Fibroblast of lung (primary cell): Measurements from ENCODE around the gene CORO6. TPM values are rescaled to one million over a fixed set of nuclear protein-coding genes. Genes with fewer than 3 reads are reported as not detected.

Experiments
- DNase-seq, 2 donors: peaks; one replicate each; pipeline versions ENCODE4 v3.0.0 to v3.0.0-alpha.2; 2010; ENCODE audit warnings: low read depth in 2 of 2
- H2AFZ ChIP-seq: 2 replicates; pipeline ENCODE4 v1.5.1; 2012; ENCODE audit warnings: low read length, control low read depth, inconsistent platforms
- H3K27ac ChIP-seq: 2 replicates; pipeline ENCODE4 v1.5.1; 2011; ENCODE audit warnings: low read length, control low read depth; ENCODE audit not compliant: insufficient read depth
- H3K27me3 ChIP-seq: 2 replicates; pipeline ENCODE4 v1.5.1; 2011; ENCODE audit warnings: mild to moderate bottlenecking, low read length; ENCODE audit not compliant: control insufficient read depth, insufficient read depth
- H3K36me3 ChIP-seq: 2 replicates; pipeline ENCODE4 v1.5.1; 2011; ENCODE audit warnings: low read length; ENCODE audit not compliant: control insufficient read depth, insufficient read depth
- H3K4me1 ChIP-seq: 2 replicates; pipeline ENCODE4 v1.5.1; 2011; ENCODE audit warnings: low read length; ENCODE audit not compliant: control insufficient read depth, insufficient read depth; ENCODE audit errors: extremely low read depth
- H3K4me2 ChIP-seq: 2 replicates; pipeline ENCODE4 v1.5.1; 2011; ENCODE audit warnings: low read length, control low read depth; ENCODE audit not compliant: insufficient read depth; ENCODE audit errors: extremely low read depth
- H3K4me3 ChIP-seq, 4 experiments: fragments of 200-600 bp in 1 of 4; sonication (generic) in 1 of 4; replicated peaks in 1 of 4; 2 replicates each; pipeline ENCODE4 v1.5.1; 2011 to 2016; ENCODE audit warnings: low read length in 4 of 4, low read depth in 3 of 4, mild to moderate bottlenecking in 3 of 4, control low read depth in 2 of 4, inconsistent platforms in 1 of 4, mixed read lengths in 1 of 4; ENCODE audit not compliant: insufficient read depth in 1 of 4; ENCODE audit errors: control extremely low read depth in 1 of 4
- H3K79me2 ChIP-seq: 2 replicates; pipeline ENCODE4 v1.5.1; 2012; ENCODE audit warnings: mild to moderate bottlenecking, low read length, inconsistent platforms; ENCODE audit not compliant: control insufficient read depth, insufficient read depth
- H3K9ac ChIP-seq: 2 replicates; pipeline ENCODE4 v1.5.1; 2011; ENCODE audit warnings: mild to moderate bottlenecking, low read length, control low read depth; ENCODE audit not compliant: insufficient read depth
- H3K9me3 ChIP-seq: 2 replicates; pipeline ENCODE4 v1.5.1; 2012; ENCODE audit warnings: low read depth, low read length; ENCODE audit not compliant: control insufficient read depth, insufficient read depth
- H4K20me1 ChIP-seq: 2 replicates; pipeline ENCODE4 v1.5.1; 2011; ENCODE audit warnings: low read length; ENCODE audit not compliant: control insufficient read depth, insufficient read depth; ENCODE audit errors: extremely low read depth
- EZH2 ChIP-seq: IDR thresholded peaks from 2 replicates; pipeline ENCODE4 v1.5.1; 2012; ENCODE audit warnings: low read length, control low read depth, mild to moderate bottlenecking; ENCODE audit errors: missing control alignments
- polyA plus RNA-seq, 2 donors: library from polyadenylated mRNA; depleted of rRNA in 1 of 2; stranded (reverse) in 1 of 2; unstranded in 1 of 2; fragments of >200 nt; gene quantifications; 2 replicates each; pipeline ENCODE4 v1.2.1, GENCODE V29; 2011 to 2012; ENCODE audit warnings: missing spikeins in 1 of 2
- total RNA-seq: library from RNA; depleted of rRNA; stranded (reverse); fragments of >200 nt; gene quantifications from 2 replicates; pipeline ENCODE4 v1.2.1, GENCODE V29; 2014
- TF ChIP-seq, protein P1 (sequence below), 2 donors: IDR thresholded peaks in 1 of 2; conservative IDR thresholded peaks in 1 of 2; 1 replicate in 1 of 2; 2 replicates in 1 of 2; pipeline ENCODE4 v1.5.1; 2011 to 2012; ENCODE audit warnings: low read length in 2 of 2, control low read depth in 1 of 2, inconsistent platforms in 1 of 2, low read depth in 1 of 2, mild to moderate bottlenecking in 1 of 2

Gene CORO6
- total and polyA plus RNA-seq, 2 donors (not counting 1 experiment from before 2014, with no cell fraction given): 8.0 to 19.3 TPM

GRCh38 chr17:29591737-29592608 is 30.7 kb downstream of the CORO6 start:
- H3K4me1 ChIP-seq: peaks cover 20% of the 10 kb centered on the region
- TF ChIP-seq EZH2: no peak
- TF ChIP-seq, protein P1, sequence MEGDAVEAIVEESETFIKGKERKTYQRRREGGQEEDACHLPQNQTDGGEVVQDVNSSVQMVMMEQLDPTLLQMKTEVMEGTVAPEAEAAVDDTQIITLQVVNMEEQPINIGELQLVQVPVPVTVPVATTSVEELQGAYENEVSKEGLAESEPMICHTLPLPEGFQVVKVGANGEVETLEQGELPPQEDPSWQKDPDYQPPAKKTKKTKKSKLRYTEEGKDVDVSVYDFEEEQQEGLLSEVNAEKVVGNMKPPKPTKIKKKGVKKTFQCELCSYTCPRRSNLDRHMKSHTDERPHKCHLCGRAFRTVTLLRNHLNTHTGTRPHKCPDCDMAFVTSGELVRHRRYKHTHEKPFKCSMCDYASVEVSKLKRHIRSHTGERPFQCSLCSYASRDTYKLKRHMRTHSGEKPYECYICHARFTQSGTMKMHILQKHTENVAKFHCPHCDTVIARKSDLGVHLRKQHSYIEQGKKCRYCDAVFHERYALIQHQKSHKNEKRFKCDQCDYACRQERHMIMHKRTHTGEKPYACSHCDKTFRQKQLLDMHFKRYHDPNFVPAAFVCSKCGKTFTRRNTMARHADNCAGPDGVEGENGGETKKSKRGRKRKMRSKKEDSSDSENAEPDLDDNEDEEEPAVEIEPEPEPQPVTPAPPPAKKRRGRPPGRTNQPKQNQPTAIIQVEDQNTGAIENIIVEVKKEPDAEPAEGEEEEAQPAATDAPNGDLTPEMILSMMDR (conservative IDR thresholded peaks at IDR 0.05 in 1 of 2, IDR thresholded peaks at IDR 0.05 in 1 of 2; ENCODE audit: low read depth in 1 of 2, low read length in 2 of 2): peak; percentile 86 to 89
- no peaks in the 10 kb centered on the region for H3K36me3 ChIP-seq
- DNase-seq: peak; percentile 72 to 78
- no peaks in the 10 kb centered on the region for H3K9me3 ChIP-seq
- H3K27ac ChIP-seq: peak overlapping the region; percentile 55
- H4K20me1 ChIP-seq: no peaks in the 10 kb centered on the region
- no peak overlapping the region for H3K9ac ChIP-seq
- no peaks in the 10 kb centered on the region for H3K27me3 ChIP-seq
- H2AFZ ChIP-seq: peak overlapping the region; percentile 9
- H3K79me2 ChIP-seq: peaks cover 19% of the 10 kb centered on the region
- H3K4me2 ChIP-seq: peak overlapping the region; percentile 68
- peak overlapping the region in 2 of 4 experiments; percentile 39 to 63 for H3K4me3 ChIP-seq

DNA sequence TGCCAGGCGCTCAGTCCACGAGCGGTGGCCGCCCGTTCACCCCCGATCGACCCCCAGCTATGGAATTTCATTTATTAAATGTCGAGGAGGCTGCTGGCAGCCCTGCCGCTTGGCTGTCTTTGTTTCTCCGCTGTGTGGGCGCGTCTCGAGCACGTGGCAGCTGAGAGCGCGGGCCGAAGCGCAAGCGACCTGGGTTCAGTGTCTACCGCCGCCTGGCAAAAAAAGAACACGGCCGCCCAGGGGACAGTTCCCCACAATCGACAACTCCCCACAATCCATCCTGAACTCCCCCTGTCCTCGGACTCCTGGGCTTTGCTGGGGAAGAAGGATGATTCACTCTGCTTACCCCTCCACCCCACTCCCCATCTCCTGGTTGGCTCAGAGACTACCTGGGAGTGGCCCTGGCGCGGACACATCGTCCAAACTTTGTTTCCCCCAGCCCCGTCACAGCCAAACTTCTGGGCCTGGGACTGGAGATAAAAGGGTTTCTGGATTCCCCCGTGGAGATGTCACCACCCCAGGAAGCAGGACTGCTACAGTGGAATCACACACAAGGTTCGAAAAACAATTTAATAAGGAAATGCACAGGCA is 31.5 kb downstream of the CORO6 start:
- Histone ChIP-seq H3K4me3 (peak overlapping the region in 2 of 4 experiments; percentile 39 to 63), H3K27ac (peak overlapping the region; percentile 55), H3K79me2 (peaks cover 27% of the 10 kb centered on the region), H3K4me1 (peaks cover 20% of the 10 kb centered on the region), H3K27me3 (no peaks in the 10 kb centered on the region), H2AFZ (peak overlapping the region; percentile 10), H3K36me3 (no peaks in the 10 kb centered on the region), H3K9ac (no peak overlapping the region), H3K9me3 (no peaks in the 10 kb centered on the region), H3K4me2 (peak overlapping the region; percentile 68), H4K20me1 (no peaks in the 10 kb centered on the region)
- DNase-seq: peak; percentile 63 to 84
- TF ChIP-seq EZH2: no peak
- TF ChIP-seq, protein P1 (conservative IDR thresholded peaks at IDR 0.05 in 1 of 2, IDR thresholded peaks at IDR 0.05 in 1 of 2; ENCODE audit: low read depth in 1 of 2, low read length in 2 of 2): no peak

DNA sequence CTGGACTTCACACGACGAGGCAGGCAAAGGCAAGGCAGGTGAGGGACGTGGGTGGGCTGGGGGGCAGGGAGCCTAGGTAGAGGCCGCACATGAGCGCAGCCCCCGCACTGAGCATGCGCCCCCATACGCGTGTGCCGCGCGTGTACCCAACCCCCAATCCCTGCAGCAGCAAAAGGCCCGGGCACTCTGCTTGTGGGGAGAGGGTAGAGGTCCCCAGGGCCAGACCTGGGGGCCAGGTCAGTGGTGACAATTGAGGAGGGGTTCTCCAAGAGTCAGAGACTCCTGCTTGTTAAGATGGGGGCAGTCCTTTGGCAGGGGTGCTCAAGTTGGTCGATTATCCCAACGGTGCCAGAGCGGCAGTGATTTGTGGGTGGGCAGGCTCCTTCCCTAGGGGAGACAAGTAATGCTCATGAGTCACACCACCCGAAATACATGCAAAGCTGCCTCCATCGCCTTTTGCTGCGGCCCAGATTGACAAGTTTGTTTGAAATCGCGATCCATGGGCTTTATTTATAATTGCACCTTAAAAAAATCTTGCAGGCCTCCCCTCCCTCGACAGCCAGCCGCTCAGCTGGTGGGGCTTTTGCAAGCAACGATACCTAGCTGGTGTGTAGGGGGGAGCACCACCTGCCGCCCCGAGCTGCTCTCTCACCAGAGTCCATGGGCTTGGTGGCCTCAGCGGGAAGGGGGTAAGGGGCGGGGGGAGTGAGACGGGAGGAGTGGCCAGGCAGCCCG is 32.1 kb downstream of the CORO6 start:
- no peaks in the 10 kb centered on the region for H4K20me1 ChIP-seq
- peaks cover 20% of the 10 kb centered on the region for H3K4me1 ChIP-seq
- peak; percentile 47 to 71 for DNase-seq
- no peak overlapping the region for H3K9ac ChIP-seq
- no peaks in the 10 kb centered on the region for H3K36me3 ChIP-seq
- no peaks in the 10 kb centered on the region for H3K27me3 ChIP-seq
- peak overlapping the region; percentile 55 for H3K27ac ChIP-seq
- no peaks in the 10 kb centered on the region for H3K9me3 ChIP-seq
- H3K4me3 ChIP-seq: peak overlapping the region in 2 of 4 experiments; percentile 46 to 58
- no peak for TF ChIP-seq EZH2
- TF ChIP-seq, protein P1 (conservative IDR thresholded peaks at IDR 0.05 in 1 of 2, IDR thresholded peaks at IDR 0.05 in 1 of 2; ENCODE audit: low read depth in 1 of 2, low read length in 2 of 2): no peak
- H3K79me2 ChIP-seq: peaks cover 33% of the 10 kb centered on the region
- H3K4me2 ChIP-seq: peak overlapping the region; percentile 94
- H2AFZ ChIP-seq: no peak overlapping the region
